CD4-positive, alpha-beta memory T cell (primary cell): ENCODE results near the gene WDR36. TPM values are rescaled to one million over a fixed set of nuclear protein-coding genes. Genes with fewer than 3 reads are reported as not detected.

Source experiments
- CTCF ChIA-PET: fragments of 350-600 bp; sonication (Branson Sonifier 250); formaldehyde crosslinking; loops from one replicate; lab custom pipeline; 2021; ENCODE audit warnings: inconsistent platforms; ENCODE audit not compliant: partially characterized antibody; lab: Charles Lee
- POLR2A ChIA-PET: fragments of 350-600 bp; sonication (Branson Sonifier 250); formaldehyde crosslinking; loops from one replicate; lab custom pipeline; 2021; ENCODE audit not compliant: partially characterized antibody; lab: Charles Lee
- DNase-seq, 5 donors: peaks; one replicate each; pipeline versions ENCODE4 v3.0.0 to v3.0.0-alpha.2; 2020 to 2022; ENCODE audit warnings: mixed read lengths in 1 of 5
- H3K27ac ChIP-seq: one replicate; pipeline ENCODE4 v1.7.0; 2013; ENCODE audit warnings: low read depth, low read length
- H3K27me3 ChIP-seq: 2 replicates; pipeline ENCODE4 v1.7.0; 2013; ENCODE audit warnings: mild to moderate bottlenecking, low read length, moderate library complexity; ENCODE audit not compliant: insufficient read depth
- H3K36me3 ChIP-seq: 2 replicates; pipeline ENCODE4 v1.7.0; 2013; ENCODE audit warnings: mild to moderate bottlenecking, low read length, moderate library complexity; ENCODE audit not compliant: insufficient read depth
- H3K4me1 ChIP-seq: 2 replicates; pipeline ENCODE4 v1.7.0; 2013; ENCODE audit warnings: mild to moderate bottlenecking, low read length, moderate library complexity; ENCODE audit not compliant: insufficient read depth
- H3K4me3 ChIP-seq, 2 donors: one replicate each; pipeline ENCODE4 v1.7.0; 2013; ENCODE audit warnings: low read length in 2 of 2, mild to moderate bottlenecking in 1 of 2
- H3K9me3 ChIP-seq, 2 donors: one replicate each; pipeline ENCODE4 v1.7.0; 2013; ENCODE audit warnings: low read length in 2 of 2, control low read depth in 1 of 2; ENCODE audit not compliant: control insufficient read depth in 1 of 2
- H3K27ac Mint-ChIP-seq, 7 donors: one replicate each; pipeline ENCODE4 v1.8.0; 2020 to 2021; ENCODE audit warnings: mixed read lengths in 7 of 7, mild to moderate bottlenecking in 6 of 7, inconsistent platforms in 3 of 7, moderate library complexity in 3 of 7
- H3K27me3 Mint-ChIP-seq, 2 donors: one replicate each; pipeline ENCODE4 v1.8.0; 2020 to 2021; ENCODE audit warnings: mixed read lengths in 2 of 2
- H3K36me3 Mint-ChIP-seq, 2 donors: one replicate each; pipeline ENCODE4 v1.8.0; 2020 to 2021; ENCODE audit warnings: mixed read lengths in 2 of 2, inconsistent platforms in 1 of 2, mild to moderate bottlenecking in 1 of 2
- H3K4me1 Mint-ChIP-seq, 4 donors: one replicate each; pipeline ENCODE4 v1.8.0; 2020 to 2021; ENCODE audit warnings: mixed read lengths in 4 of 4, mild to moderate bottlenecking in 1 of 4
- H3K4me3 Mint-ChIP-seq, 8 donors: one replicate each; pipeline ENCODE4 v1.8.0; 2020 to 2021; ENCODE audit warnings: mixed read lengths in 8 of 8, mild to moderate bottlenecking in 7 of 8, moderate library complexity in 6 of 8, inconsistent platforms in 3 of 8
- H3K9me3 Mint-ChIP-seq, 8 donors: one replicate each; pipeline ENCODE4 v1.8.0; 2020 to 2021; ENCODE audit warnings: mixed read lengths in 8 of 8, mild to moderate bottlenecking in 5 of 8, inconsistent platforms in 3 of 8, moderate library complexity in 1 of 8
- intact Hi-C: fragments of 100-400 bp; cut with micrococcal nuclease; formaldehyde crosslinking; loops from one replicate; pipeline ENCODE4 v1.15.1; 2023
- polyA plus RNA-seq, 2 donors: library from polyadenylated mRNA; unstranded; fragments of 300-500 nt; fragmentation: Illumina TruSeq; gene quantifications; one replicate each; pipeline ENCODE4 v1.2.3, GENCODE V29; 2021
- total RNA-seq, 2 experiments: library from RNA; stranded (reverse); gene quantifications; one replicate each; pipeline ENCODE4 v1.2.3, GENCODE V29; 2021

WDR36 gene
- total and polyA plus RNA-seq, 4 experiments from 2014 or later = 11.7 to 27.6 (median 24.2) TPM

- H3K27ac Mint-ChIP-seq = no peak overlapping the region
- H3K27me3 Mint-ChIP-seq = no peaks in the 10 kb centered on the region
- POLR2A ChIA-PET = no interaction called here
- no peak for DNase-seq
- H3K9me3 ChIP-seq = no peaks in the 10 kb centered on the region
- H3K27me3 ChIP-seq = no peaks in the 10 kb centered on the region
- no peak overlapping the region for H3K4me3 Mint-ChIP-seq
- no peak overlapping the region for H3K27ac ChIP-seq
- no peaks in the 10 kb centered on the region for H3K4me1 Mint-ChIP-seq
- no peaks in the 10 kb centered on the region for H3K4me1 ChIP-seq
- CTCF ChIA-PET = no interaction called here
- H3K36me3 ChIP-seq = peaks cover 9% of the 10 kb centered on the region
- intact Hi-C loops = no loop called here
- H3K4me3 ChIP-seq = no peak overlapping the region
- no peaks in the 10 kb centered on the region for H3K9me3 Mint-ChIP-seq
- H3K36me3 Mint-ChIP-seq = peaks cover 41% of the 10 kb centered on the region in 2 donors
These were observed 35.5 kb downstream of the WDR36 start for GRCh38 chr5:111127453-111128195.

GRCh38 chr5:111129938-111130337, 37.8 kb downstream of the WDR36 start:
- ChIA-PET POLR2A (no interaction called here), CTCF (no interaction called here)
- peaks cover 26 to 28% of the 10 kb centered on the region in 2 donors for H3K36me3 Mint-ChIP-seq
- Histone ChIP-seq H3K27ac (no peak overlapping the region), H3K4me1 (no peaks in the 10 kb centered on the region), H3K27me3 (no peaks in the 10 kb centered on the region), H3K4me3 (no peak overlapping the region), H3K9me3 (no peaks in the 10 kb centered on the region), H3K36me3 (peaks cover 3% of the 10 kb centered on the region)
- no peaks in the 10 kb centered on the region for H3K4me1 Mint-ChIP-seq
- H3K27me3 Mint-ChIP-seq = no peaks in the 10 kb centered on the region
- DNase-seq = no peak
- H3K4me3 Mint-ChIP-seq = no peak overlapping the region
- H3K27ac Mint-ChIP-seq = peak overlapping the region in 1 of 7 donors; percentile 22
- peaks cover 0 to 2% (median 0%) of the 10 kb centered on the region in 8 donors for H3K9me3 Mint-ChIP-seq
- intact Hi-C loops = no loop called here

GRCh38 chr5:111131356-111131755, 39.2 kb downstream of the WDR36 start:
- Histone ChIP-seq H3K36me3 (no peaks in the 10 kb centered on the region), H3K27ac (no peak overlapping the region), H3K9me3 (no peaks in the 10 kb centered on the region), H3K4me3 (no peak overlapping the region), H3K27me3 (no peaks in the 10 kb centered on the region), H3K4me1 (no peaks in the 10 kb centered on the region)
- intact Hi-C loops = no loop called here
- Mint-ChIP-seq H3K4me1 (no peaks in the 10 kb centered on the region), H3K4me3 (no peak overlapping the region), H3K9me3 (peaks cover 0 to 2% (median 0%) of the 10 kb centered on the region in 8 donors), H3K27me3 (no peaks in the 10 kb centered on the region), H3K36me3 (peaks cover 21 to 23% of the 10 kb centered on the region in 2 donors), H3K27ac (no peak overlapping the region)
- CTCF ChIA-PET = no interaction called here
- POLR2A ChIA-PET = no interaction called here
- no peak for DNase-seq

- Mint-ChIP-seq H3K9me3 (peaks cover 0 to 2% (median 0%) of the 10 kb centered on the region in 8 donors), H3K36me3 (peaks cover 14 to 16% of the 10 kb centered on the region in 2 donors), H3K27ac (no peak overlapping the region), H3K4me1 (no peaks in the 10 kb centered on the region), H3K4me3 (no peak overlapping the region), H3K27me3 (no peaks in the 10 kb centered on the region)
- intact Hi-C loops = no loop called here
- POLR2A ChIA-PET = no interaction called here
- Histone ChIP-seq H3K36me3 (no peaks in the 10 kb centered on the region), H3K27me3 (no peaks in the 10 kb centered on the region), H3K4me1 (no peaks in the 10 kb centered on the region), H3K9me3 (no peaks in the 10 kb centered on the region), H3K27ac (no peak overlapping the region), H3K4me3 (no peak overlapping the region)
- DNase-seq = no peak
- CTCF ChIA-PET = no interaction called here
These were observed 39.9 kb downstream of the WDR36 start for GRCh38 chr5:111132076-111132475.

GRCh38 chr5:111132731-111133435, 40.7 kb downstream of the WDR36 start:
- Histone ChIP-seq H3K36me3 (no peaks in the 10 kb centered on the region), H3K4me1 (no peaks in the 10 kb centered on the region), H3K27me3 (no peaks in the 10 kb centered on the region), H3K27ac (no peak overlapping the region), H3K4me3 (no peak overlapping the region), H3K9me3 (no peaks in the 10 kb centered on the region)
- Mint-ChIP-seq H3K36me3 (peaks cover 6 to 9% of the 10 kb centered on the region in 2 donors), H3K27ac (no peak overlapping the region), H3K4me1 (no peaks in the 10 kb centered on the region), H3K9me3 (peaks cover 0 to 2% (median 0%) of the 10 kb centered on the region in 8 donors), H3K27me3 (no peaks in the 10 kb centered on the region), H3K4me3 (no peak overlapping the region)
- intact Hi-C loops = no loop called here
- ChIA-PET POLR2A (no interaction called here), CTCF (no interaction called here)
- no peak for DNase-seq

- CTCF ChIA-PET = no interaction called here
- peaks cover 0 to 2% (median 0%) of the 10 kb centered on the region in 8 donors for H3K9me3 Mint-ChIP-seq
These were observed 41.2 kb downstream of the WDR36 start for GRCh38 chr5:111133436-111133751.

GRCh38 chr5:111134087-111134486, 41.9 kb downstream of the WDR36 start:
- POLR2A ChIA-PET = interaction anchor here (0.9 kb wide), 1 partner anchor 99 kb away, joined by 3 read pairs; no protein-coding TSS in a partner anchor
- no peak overlapping the region for H3K27ac ChIP-seq
- H3K27me3 Mint-ChIP-seq = no peaks in the 10 kb centered on the region
- H3K27ac Mint-ChIP-seq = no peak overlapping the region
- H3K27me3 ChIP-seq = no peaks in the 10 kb centered on the region
- no peak overlapping the region for H3K4me3 Mint-ChIP-seq
- CTCF ChIA-PET = no interaction called here
- no peaks in the 10 kb centered on the region for H3K4me1 ChIP-seq
- DNase-seq = no peak
- no peaks in the 10 kb centered on the region for H3K4me1 Mint-ChIP-seq
- intact Hi-C loops = no loop called here
- no peaks in the 10 kb centered on the region for H3K9me3 ChIP-seq
- peaks cover 0 to 2% (median 0%) of the 10 kb centered on the region in 8 donors for H3K9me3 Mint-ChIP-seq
- H3K4me3 ChIP-seq = no peak overlapping the region
- no peaks in the 10 kb centered on the region for H3K36me3 ChIP-seq
- H3K36me3 Mint-ChIP-seq = peaks cover 3 to 4% of the 10 kb centered on the region in 2 donors

More at GRCh38 chr5:111133436-111133751, 41.2 kb downstream of the WDR36 start:
- no peaks in the 10 kb centered on the region for H3K9me3 ChIP-seq
- peaks cover 4 to 7% of the 10 kb centered on the region in 2 donors for H3K36me3 Mint-ChIP-seq
- H3K27ac ChIP-seq = no peak overlapping the region
- POLR2A ChIA-PET = no interaction called here
- H3K4me3 Mint-ChIP-seq = no peak overlapping the region
- no peaks in the 10 kb centered on the region for H3K36me3 ChIP-seq
- H3K27ac Mint-ChIP-seq = peak overlapping the region in 1 of 7 donors; percentile 59
- no peaks in the 10 kb centered on the region for H3K27me3 ChIP-seq
- no peak overlapping the region for H3K4me3 ChIP-seq
- intact Hi-C loops = no loop called here
- DNase-seq = no peak
- H3K4me1 Mint-ChIP-seq = no peaks in the 10 kb centered on the region
- H3K27me3 Mint-ChIP-seq = no peaks in the 10 kb centered on the region
- H3K4me1 ChIP-seq = no peaks in the 10 kb centered on the region
